Left renal pelvis (tissue), 4 donors: ENCODE measurements around the gene URI1. TPM values are rescaled to one million over a fixed set of nuclear protein-coding genes. Genes with fewer than 3 reads are reported as not detected.
"Not testable (repeated sequence)": the region's sequence is repeated elsewhere in the genome, so short reads cannot be mapped to it uniquely, and the experiment has no call there.

Experiments
- DNase-seq, 4 donors: peaks; one replicate each; pipeline ENCODE4 v3.0.0-alpha.2; 2013; ENCODE audit warnings: low read depth in 4 of 4, low spot score in 3 of 4
- polyA plus RNA-seq, 4 donors: library from polyadenylated mRNA; unstranded; fragments of 120-200 nt; gene quantifications; one replicate each; pipeline ENCODE4 v1.2.1, GENCODE V29; 2013; ENCODE audit not compliant: insufficient read length in 4 of 4

Gene URI1, protein sequence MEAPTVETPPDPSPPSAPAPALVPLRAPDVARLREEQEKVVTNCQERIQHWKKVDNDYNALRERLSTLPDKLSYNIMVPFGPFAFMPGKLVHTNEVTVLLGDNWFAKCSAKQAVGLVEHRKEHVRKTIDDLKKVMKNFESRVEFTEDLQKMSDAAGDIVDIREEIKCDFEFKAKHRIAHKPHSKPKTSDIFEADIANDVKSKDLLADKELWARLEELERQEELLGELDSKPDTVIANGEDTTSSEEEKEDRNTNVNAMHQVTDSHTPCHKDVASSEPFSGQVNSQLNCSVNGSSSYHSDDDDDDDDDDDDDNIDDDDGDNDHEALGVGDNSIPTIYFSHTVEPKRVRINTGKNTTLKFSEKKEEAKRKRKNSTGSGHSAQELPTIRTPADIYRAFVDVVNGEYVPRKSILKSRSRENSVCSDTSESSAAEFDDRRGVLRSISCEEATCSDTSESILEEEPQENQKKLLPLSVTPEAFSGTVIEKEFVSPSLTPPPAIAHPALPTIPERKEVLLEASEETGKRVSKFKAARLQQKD
- polyA plus RNA-seq: 100 to 1,000 TPM in 2 of 4 donors, 10 to 100 TPM in 2; 81.6 to 127 (median 105) TPM

DNA sequence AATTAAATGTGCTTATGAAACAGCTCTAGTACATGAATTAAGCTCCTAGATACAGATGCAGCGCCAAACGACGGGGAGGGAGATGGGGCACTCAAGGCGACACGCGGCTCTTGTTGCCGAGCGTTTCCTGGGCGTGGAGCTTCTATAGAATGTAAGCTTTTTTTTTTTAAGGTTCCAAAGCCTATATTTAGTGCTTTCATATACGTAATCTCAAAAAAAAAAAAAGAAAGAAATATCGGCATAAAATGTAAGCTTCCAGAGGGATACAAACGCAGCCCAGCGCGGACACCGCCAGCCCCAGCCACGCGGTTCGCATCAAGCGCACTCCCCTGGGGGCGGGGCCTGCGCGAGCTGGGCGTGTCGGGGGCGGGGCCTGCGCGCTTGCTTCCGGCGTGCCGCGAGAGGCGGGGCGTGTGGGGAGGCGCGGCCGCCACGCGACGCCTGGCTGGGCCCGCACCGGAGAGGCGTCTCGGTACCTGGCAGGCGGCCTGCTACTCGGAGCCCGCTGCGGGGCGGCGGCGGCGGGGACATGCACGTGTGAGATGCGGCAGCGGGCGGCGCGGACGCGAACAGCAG is at the start of gene URI1:
URI1 (plus strand) TSS at position 412 of the 576 bp plus-strand sequence. CDS start 309 bp downstream, outside the sequence.
- DNase-seq: peak; percentile 39 to 74 (median 68)

DNA sequence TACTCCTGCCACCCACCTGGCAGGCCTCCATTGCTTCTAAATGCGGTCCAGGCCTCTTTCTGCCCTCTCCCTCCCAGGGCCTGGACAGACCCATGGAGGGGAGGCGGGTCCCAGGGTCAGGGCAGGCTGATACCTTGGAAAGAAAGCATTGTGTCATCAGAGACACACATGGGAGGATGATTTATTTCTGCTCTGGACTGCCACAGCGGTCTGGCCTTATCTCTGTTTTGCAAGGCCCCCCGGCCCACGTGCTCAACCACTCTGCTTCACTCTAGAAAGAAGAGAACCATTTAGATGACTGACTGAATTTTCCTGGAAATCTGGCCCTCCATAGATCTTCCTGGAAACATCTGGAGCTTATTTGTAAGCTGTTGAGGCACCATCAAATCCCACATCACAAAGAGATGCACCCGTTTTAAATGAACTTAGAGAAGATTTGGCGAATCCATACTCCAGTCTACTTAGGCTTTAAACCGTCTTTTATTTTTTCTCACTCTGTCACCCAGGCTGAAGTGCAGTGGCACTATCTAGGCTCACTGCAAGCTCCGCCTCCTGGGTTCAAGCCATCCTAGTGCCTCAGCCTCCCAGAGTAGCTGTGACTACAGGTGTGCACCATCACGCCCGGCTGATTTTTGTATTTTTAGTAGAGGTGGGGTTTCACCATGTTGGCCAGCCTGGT is 48.3 kb upstream of the URI1 start:
- DNase-seq: no peak

DNA sequence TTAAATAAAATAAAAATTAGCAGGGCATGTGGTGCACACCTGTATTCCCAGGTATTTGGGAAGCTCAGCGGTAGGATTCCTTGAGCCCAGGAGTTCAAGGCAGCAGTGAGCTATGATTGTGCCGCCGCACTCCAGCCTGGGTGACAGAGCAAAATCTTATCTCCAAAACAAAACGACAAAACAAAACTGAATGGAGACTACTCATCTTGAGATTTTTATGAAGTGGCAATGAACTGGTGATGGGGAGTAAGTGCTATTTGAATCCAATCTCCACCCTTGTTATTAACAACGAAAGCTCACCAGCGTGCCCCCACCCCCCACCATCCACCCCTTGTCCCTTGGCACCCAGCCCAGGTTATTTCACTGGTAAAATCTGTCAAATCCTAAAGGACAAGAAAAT is 45.2 kb upstream of the URI1 start:
- DNase-seq: no peak

DNA sequence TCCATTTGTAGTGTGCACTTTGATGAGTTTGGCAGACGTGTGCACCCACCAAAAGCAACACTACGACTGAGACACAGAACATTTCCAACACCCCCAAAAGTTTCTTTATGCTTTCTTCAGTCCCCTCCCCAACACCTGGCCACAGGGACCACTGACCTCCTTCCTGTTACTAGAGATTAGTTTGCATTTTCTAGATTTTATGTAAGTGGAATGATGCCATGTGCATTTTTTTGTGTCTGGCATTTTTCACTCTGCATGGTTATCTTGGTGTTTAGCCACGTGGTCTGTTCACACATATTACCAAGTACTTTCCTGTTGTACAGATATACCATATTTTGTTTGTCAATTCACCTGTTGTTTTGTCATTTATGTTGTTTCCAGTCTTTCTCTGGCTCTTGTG is 44.6 kb upstream of the URI1 start:
- DNase-seq: no peak

DNA sequence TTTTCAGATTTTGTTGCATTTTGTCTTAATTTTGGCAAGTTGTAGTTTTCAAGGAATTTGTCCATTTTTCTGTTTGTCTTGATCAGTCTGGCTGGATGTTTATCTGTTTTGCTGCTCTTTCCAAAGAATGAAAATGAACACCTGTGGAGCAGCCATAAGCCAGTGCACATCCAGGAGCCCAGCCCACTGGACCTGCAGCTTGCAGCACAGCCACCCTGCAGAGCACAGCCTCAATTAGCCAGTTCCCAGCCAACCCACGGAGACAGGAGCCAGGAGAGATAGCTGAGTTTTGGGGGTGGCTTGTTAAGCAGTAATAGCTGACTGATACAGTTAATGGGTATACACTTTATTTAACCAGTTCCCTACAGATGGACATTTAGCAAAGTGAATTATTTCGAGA is 38.0 kb upstream of the URI1 start:
- DNase-seq: no peak

DNA sequence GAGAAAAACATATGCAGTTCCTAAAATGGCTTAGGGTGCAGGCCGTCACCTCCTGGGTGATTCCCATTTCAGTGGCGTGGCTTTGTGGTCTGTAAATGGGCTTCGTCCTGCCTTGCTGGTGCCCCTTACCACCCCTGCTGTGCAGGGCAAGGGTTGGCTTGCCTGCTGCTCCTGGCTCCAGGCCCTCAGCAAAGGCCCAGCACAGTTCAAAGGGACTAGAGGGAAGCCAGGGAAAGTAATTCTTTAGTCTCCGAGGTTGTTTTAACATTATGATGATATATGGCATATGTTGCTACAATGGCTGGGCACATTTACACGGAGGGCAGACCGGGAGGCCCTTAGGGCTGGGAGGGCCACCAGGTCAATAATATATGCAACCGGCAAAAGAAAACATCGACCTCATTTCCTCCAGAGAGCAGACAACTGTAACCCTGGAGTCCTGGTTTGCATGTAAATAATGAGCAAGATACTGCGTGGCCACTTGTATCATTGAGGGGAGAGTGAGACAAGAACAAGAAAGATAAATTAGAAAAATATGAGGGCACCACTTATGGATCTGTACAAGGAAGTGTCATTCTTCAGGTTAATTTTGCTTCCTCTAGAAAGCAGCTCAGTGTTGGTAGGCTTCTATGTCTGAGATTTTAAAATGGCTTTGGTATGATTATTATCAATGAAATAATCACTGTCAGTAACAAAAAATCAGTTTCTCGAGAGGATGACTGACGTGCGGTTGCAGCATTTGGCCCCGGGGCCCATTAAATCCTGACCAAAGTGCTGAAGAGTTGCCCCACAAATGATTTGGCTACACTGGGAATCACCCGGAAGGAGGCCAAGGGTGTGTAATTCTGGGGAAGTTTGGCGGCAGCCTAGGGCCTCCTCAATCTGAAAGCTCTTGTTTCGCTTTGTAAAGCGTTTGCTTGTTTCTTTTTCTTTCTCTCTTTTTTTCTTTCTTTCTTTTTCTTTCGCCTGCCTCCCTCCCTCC is 32.8 kb upstream of the URI1 start:
- DNase-seq: no peak

DNA sequence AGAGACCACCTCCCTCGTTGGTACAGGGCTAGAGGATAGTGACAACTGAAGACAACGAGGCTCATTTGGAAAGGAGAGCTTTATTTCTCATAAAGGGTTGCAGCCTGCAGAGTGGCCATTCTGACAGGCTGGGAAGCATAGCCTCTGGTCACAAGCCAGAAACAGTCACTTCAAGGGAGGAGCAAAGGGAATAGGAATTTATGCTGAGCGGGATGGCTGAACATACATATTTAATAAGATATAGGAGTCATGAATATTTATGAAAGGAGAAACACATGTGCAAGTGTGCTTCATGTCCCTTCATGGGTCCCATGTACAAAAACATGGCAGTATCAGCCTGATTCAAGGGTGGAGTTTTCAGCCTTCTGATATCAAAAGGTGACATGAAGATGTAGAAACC is 27.1 kb upstream of the URI1 start:
- no peak for DNase-seq

DNA sequence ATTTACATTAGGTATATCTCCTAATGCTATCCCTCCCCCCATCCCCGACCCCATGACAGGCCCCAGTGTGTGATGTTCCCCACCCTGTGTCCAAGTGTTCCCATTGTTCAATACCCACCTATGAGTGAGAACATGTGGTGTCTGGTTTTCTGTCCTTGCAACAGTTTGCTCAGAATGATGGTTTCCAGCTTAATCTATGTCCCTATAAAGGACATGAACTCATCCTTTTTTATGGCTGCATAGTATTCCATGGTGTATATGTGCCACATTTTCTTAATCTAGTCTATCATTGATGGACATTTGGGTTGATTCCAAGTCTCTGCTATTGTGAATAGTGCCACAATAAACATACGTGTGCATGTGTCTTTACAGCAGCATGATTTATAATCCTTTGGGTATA is 26.2 kb upstream of the URI1 start:
- not testable (repeated sequence) for DNase-seq

DNA sequence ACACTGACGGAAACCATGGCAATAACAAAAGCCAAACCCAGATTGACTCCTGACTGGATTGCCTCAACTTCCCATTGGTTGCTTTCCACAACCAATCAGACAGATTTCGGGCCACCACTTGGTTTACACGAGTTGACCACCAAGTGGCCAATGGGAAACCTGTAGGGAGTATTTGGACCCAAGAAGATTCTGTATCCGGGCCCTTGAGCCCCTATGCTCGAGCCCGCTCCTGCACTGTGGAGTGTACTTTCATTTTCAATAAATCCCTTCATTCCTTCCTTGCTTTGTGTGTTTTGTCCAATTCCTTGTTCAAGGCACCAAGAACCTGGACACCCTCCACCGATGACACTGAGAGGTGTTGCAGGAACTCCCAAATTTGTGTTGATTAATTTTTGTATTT is 24.1 kb upstream of the URI1 start:
- no peak for DNase-seq

DNA sequence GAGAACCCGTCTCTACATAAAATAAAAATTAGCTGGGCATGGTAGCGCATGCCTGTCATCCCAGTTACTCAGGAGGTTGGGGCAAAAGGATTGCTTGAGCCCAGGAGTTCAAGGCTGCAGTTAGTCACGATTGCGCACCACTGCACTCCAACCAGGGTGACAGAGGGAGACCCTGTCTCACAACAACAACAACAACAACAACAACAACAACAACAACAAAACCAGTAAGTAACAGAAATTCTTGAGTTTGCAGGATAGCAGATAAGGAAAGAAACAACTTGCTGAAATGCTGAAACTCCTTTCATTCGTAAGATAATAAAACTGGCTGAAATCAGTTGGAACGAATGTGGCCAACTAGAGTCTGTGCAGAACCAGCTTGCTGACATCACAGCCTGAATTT is 23.1 kb upstream of the URI1 start:
- no peak for DNase-seq

DNA sequence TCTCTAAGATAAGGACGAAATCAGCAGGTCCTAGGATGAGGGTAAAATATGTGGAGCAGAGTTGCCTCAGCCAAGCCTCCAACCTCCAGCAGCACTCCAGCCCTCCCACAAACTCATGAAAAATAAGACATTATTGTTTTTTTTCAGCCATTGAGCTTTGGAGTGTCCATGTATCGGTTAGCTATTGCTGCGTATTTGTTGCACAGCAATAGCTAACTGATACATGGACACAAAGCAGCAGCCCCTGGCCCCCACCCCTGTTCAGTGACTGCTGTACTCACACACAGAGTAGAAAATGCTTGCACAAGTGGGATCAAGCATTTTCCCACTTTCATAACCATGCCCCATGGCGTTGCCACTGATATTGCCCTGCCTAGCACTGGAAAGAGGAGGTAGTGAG is 19.1 kb upstream of the URI1 start:
- no peak for DNase-seq

DNA sequence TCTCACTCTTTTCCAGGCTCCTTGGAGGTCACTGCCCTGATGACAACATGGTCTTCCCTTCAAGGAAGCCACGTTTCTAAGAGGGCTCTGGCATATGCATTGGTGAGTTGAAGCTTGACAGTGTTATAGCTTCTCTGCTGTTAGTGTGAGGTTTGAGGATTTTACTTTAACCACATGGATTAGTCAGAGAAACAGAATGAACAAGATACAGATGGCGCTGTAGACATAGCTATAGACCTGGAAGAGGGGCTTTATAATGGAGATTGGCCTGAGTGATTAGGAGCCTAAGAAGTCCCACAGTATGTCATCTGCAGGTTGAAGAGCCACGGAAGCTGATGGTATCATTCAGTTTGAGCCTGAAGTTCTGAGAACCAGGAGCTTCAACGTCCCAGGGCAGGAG is 18.4 kb upstream of the URI1 start:
- DNase-seq: no peak

DNA sequence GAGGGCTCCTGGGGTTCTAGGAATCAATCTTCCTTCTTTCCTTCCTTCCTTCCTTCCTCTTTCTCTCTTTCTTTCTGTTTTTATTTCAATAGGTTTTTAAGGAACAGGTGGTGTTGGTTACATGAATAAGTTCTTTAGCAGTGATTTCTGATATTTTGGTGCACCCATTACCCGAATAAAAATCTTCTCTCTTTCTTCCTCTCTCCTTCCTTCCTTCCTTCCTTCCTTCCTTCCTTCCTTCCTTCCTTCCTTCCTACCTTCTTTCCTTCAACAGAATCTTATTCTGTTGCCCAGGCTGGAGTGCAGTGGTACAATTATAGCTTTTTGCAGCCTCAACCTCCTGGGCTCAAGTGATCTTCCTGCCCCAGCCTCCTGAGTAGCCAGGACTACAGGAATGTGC is 16.0 kb upstream of the URI1 start:
- no peak for DNase-seq

DNA sequence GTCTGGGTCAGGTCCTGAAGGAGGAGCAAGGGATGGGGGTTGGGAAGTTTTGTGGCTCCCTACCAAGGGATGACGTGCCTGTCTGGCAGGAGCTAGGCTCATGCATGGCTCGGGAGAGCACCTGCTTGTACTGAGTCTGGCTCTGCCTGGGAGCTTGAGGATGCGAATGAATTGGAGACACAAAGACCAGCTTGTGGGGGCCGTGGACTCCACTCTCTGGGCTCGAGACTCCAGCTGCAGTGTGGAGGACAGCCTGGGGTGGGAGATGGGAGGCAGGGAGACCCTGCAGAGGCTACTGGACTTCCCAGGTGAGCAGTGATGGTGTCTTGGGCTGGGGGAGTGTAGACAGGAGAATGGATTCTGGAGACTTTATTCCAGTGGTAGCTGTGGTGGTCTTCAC is 15.2 kb upstream of the URI1 start:
- DNase-seq: no peak

DNA sequence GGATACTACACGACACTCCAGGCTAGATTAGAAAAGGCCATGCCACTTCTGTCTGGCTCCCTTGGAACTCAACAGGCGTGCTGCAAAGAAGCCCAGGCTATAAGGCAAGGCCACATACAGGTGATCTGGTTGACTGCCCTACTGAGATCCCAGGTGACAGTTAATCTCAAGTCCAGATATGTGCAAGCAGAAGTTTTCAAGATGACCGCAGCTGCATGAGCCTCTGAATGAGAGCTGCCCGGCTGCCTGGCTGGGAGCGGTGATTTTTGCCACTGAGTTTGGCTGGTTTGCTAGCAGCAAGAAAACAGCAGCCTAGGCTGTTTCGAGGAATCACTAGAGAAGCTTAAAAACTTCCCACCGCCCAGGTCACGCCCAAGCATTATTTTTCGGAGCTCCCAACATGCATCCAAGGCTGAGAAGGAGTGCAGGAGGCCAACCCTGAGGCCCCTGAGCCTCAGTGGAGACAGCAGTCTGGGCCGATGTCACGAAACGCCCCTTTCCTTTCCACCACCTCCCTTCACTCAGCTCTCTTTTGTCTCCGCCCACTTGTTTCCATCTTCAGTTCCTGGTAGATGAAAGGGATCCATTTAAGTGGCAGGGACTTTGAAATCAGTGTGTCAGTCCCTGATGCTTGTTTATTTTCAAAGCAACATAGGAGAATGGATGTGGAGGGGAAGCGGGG is 14.0 kb upstream of the URI1 start:
- no peak for DNase-seq

DNA sequence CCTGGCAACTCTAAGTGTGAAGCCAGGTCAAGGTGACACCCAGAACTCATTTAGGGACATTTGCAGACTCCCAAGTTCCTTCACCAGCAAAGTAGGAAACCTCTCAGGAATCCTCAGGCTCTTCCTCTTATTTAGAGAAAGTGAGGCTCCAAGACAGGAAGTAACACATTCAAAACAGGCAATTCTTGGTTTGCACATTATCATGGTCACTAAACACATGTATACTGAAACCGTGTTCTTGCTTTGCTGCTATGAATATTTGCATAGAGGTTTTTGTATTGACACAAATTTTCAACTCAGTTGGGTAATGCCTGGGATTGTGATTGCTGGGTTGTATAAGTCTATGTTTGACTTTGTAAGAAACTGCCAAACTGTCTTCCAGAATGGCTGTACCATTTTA is 13.2 kb upstream of the URI1 start:
- DNase-seq: no peak

DNA sequence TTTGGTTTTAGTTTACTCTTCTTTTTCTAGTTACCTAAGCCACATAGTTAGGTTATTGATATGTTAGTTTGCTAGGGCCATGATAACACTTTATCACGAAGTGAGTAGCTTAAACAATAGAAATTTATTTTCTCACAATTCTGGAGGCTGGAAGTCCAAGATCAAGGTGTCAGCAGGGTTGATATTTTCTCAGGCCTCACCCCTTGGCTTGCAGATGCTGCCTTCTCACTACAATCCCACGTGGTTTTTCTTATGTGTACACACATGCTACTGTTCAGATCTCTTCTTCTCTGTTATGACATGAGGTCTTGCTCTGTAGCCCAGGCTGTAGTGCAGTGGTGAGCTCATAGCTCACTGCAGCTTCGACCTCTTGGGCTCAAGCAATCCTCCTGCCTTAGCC is 7.8 kb upstream of the URI1 start:
- no peak for DNase-seq

DNA sequence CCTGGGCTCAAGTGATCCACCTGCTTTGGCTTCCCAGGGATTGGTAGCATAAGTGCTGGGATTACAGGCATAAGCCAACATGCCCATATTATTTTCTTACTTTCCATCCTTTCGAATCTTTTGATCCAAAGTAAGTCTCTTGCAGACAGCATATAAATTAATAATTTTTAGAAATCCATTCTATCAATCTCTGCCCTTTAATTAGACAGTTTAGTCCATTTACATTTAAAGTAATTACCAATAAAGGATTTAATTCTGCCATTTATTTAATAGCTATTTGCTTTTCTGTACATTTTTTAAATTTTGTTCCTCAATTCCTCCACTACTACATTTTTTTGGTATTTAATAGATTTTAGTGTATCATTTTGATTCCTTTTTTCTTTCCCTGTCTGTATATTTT is 7.3 kb upstream of the URI1 start:
- DNase-seq: no peak

DNA sequence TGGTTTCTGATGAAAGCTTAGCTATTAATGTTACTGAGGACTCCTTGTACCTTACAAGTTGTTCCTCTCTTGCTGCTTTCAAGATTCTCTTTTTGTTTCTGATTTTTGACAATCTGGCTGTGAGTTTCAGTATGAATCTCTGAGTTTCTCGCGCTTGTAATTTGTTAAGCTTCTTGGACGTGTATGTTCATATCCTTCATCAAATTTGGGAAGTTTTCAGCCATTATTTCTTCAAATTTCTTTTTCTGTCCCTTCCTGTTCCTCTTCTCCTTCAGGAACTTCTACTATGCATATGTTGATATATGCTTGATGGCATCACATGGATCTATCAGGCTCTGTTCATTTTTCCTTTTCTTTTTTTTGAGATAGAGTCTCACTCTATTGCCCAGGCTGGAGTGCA is 5.6 kb upstream of the URI1 start:
- DNase-seq: no peak

DNA sequence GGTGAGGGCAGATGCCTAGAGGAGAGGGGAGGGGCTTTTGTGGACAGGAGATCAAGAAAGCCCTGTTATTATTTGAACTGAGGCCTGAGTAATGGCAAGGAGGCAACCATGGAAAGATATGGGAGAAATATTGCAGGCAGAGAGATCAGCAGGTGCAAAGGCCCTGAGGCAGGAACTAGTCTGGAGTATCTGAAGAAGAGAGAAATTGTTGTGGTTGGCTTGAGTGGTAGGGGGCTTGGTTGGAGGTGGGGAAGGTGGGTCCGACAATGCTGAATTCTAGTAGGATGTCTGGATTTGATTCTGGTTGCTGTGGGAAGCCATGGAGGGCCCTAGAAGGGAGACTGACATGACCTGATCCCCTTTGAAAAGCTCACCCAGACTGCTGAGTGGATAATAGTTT is 2.4 kb upstream of the URI1 start:
- no peak for DNase-seq
